NT2/D1 (cell line): ENCODE data around the gene CCDC81.

Experiments
- SUZ12 ChIP-seq: IDR thresholded peaks from 2 replicates; pipeline ENCODE4 v1.6.1; 2011; ENCODE audit not compliant: insufficient read length, insufficient read depth; ENCODE audit errors: extremely low read depth
- YY1 ChIP-seq: IDR thresholded peaks from 2 replicates; pipeline ENCODE4 v1.6.1; 2011; ENCODE audit not compliant: insufficient read length, insufficient read depth
- ZNF274 ChIP-seq: IDR thresholded peaks from 2 replicates; pipeline ENCODE4 v1.6.1; 2011; ENCODE audit warnings: mild to moderate bottlenecking, low read depth, low read length

DNA sequence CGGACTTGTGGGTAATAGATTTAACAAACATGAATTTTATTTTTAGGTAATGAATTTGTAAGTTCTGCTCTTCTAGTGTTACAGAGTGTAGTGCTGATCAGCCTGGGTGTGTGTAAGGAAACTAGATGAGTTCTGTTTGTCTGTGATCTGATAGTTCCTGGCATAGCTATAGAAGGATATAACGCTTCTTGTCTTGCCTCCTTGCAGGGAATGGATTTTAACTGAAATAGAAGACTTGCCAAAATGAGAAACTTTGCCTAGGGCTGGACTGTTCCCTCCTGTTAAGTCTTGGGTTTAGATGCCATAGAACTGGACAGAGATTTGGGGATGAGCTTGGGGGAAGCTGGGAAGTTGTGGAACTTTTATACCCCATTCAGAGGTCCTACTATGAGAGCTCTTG is 11.6 kb downstream of the CCDC81 start:
- TF ChIP-seq YY1 (no peak), ZNF274 (no peak), SUZ12 (no peak)
